ENCODE data around the gene SYNDIG1L. TPM values are rescaled to one million over a fixed set of nuclear protein-coding genes. Genes with fewer than 3 reads are reported as not detected.
A peak's percentile ranks its signal among the peaks of the same experiment; 100 is the strongest.

Gene SYNDIG1L
- total RNA-seq, 2 donors from 2014 or later, result 0.21 to 3.1 TPM

DNA sequence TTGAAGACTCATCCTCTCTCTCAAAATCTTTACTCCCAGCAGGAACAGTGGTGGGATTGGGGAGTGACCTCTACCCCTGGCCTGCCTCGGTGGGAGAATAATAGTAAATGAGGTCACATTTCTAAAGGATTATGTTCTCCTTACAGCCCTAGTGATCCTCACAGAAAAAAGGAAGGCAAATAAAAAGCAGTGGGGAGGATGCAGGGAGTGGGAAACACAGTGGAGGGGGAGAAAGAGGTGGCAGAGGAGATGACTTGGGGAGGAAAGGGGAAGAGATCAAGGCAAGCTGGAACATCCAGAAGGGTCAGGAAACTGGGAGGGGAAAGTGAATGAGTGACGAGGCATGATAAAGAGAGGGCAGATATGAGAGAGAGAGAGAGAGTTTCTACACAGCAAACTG lies 8.3 kb upstream of the SYNDIG1L start:
- no peak for TF ChIP-seq CTCF (IDR thresholded peaks at IDR 0.05)
- no peaks in the 10 kb centered on the region for H3K4me1 ChIP-seq (ENCODE audit: control insufficient read depth in 1 of 2, low read depth in 2 of 2)
- H3K27ac ChIP-seq, result no peak overlapping the region
- no peaks in the 10 kb centered on the region for H3K9me3 ChIP-seq
- H3K4me3 ChIP-seq, result no peak overlapping the region
- ATAC-seq (ENCODE audit: insufficient number of reproducible peaks, low FRiP score, low read depth) (no peak), DNase-seq (ENCODE audit: low spot score) (no peak)
- peaks cover 2% of the 10 kb centered on the region for H3K36me3 ChIP-seq
- H3K27me3 ChIP-seq (replicated peaks; ENCODE audit: insufficient read depth), result no peaks in the 10 kb centered on the region

DNA sequence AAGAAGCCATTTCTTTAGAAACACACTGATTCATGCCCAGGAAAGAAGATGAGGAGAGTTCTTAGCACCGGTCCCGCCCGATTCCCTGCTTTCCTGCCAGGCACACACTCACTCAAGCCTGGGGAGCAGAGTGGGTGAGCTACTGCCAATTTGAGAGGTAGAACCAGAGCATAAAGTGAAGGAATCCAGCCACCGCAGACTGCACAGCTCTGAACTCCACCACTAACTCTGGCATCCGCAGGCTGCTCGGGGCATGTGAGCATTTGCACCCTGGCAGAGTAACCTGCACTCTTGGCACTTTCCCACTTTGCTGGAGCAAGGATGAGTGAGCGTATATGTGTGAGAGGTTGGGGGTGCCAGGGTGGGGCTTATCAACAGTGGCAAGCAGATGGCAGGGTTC lies 4.0 kb upstream of the SYNDIG1L start:
- H3K4me3 ChIP-seq, result no peak overlapping the region

GRCh38 chr14:74429221-74429691 lies 3.2 kb upstream of the SYNDIG1L start:
- Histone ChIP-seq H3K4me3 (no peak overlapping the region), H3K9me3 (no peaks in the 10 kb centered on the region), H3K36me3 (peaks cover 2% of the 10 kb centered on the region), H3K27me3 (replicated peaks; ENCODE audit: insufficient read depth) (no peaks in the 10 kb centered on the region), H3K27ac (no peak overlapping the region), H3K4me1 (ENCODE audit: control insufficient read depth in 1 of 2, low read depth in 2 of 2) (no peaks in the 10 kb centered on the region)
- no peak for TF ChIP-seq CTCF (IDR thresholded peaks at IDR 0.05)
- DNase-seq (ENCODE audit: low spot score) (no peak), ATAC-seq (ENCODE audit: insufficient number of reproducible peaks, low FRiP score, low read depth) (no peak)

More for the DNA sequence above, 4.0 kb upstream of the SYNDIG1L start:
- Histone ChIP-seq H3K27me3 (replicated peaks; ENCODE audit: insufficient read depth) (no peaks in the 10 kb centered on the region), H3K9me3 (no peaks in the 10 kb centered on the region), H3K4me1 (ENCODE audit: control insufficient read depth in 1 of 2, low read depth in 2 of 2) (no peaks in the 10 kb centered on the region), H3K36me3 (peaks cover 2% of the 10 kb centered on the region), H3K27ac (no peak overlapping the region)
- ATAC-seq (ENCODE audit: insufficient number of reproducible peaks, low FRiP score, low read depth) (no peak), DNase-seq (ENCODE audit: low spot score) (no peak)
- no peak for TF ChIP-seq CTCF (IDR thresholded peaks at IDR 0.05)

DNA sequence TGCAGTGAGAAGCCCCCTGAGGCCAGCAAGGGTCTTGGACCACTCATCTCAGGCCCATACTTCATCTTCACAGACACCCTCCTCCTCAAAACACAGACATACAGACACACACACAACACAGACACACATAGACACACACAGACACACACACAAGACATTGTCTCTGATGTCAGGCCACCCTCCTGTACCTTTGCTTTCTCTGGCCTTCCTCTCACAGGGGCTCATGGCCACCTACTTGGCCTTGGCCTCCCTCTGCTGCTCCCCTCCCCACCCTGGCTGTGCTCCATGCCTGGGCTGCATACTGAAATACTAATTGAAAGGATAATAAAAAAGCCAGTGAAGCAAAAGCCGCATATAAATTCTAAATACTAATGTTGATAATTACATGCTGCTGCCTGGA lies 1.6 kb upstream of the SYNDIG1L start:
- no peaks in the 10 kb centered on the region for H3K9me3 ChIP-seq
- peaks cover 2% of the 10 kb centered on the region for H3K36me3 ChIP-seq
- ATAC-seq (ENCODE audit: insufficient number of reproducible peaks, low FRiP score, low read depth) (no peak), DNase-seq (ENCODE audit: low spot score) (no peak)
- no peaks in the 10 kb centered on the region for H3K4me1 ChIP-seq (ENCODE audit: control insufficient read depth in 1 of 2, low read depth in 2 of 2)
- H3K27me3 ChIP-seq (replicated peaks; ENCODE audit: insufficient read depth), result no peaks in the 10 kb centered on the region
- no peak overlapping the region for H3K27ac ChIP-seq
- TF ChIP-seq CTCF (IDR thresholded peaks at IDR 0.05), result no peak
- no peak overlapping the region for H3K4me3 ChIP-seq

DNA sequence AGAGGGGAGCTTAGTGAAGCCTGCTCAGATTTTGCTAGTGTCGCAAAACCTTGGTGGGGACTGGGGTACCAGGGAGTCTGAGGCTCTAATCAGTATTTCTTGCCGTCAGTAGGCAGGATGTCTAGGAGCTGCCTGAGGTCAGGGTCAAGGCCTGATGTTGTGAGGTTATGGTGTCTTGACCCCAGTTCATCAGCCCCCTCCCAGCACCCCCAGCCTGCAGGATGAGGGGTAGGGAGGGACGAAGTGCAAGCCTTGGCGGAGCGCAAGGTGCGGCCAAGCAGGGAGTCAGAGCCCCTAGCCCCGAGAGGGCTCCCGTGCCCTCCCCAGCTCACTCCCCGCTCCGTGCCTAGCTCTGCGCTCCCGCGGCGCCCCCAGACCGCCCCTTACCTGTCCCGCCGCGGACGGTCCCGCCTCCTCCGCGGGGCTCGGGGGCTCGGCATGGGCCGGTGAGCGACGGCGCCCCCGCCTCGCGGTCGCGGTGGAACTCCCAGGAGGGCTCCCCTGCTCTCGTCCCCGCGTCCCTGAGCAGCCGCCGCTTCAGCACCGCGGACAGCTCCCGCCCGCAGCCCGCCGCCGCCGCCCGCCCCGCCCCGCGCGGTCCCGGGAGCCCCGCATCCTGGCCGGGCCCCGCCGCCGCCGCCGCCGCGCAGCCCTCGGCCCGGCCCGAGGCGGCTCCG lies 347 bp downstream of the SYNDIG1L start:
- Histone ChIP-seq H3K4me1 (ENCODE audit: control insufficient read depth in 1 of 2, low read depth in 2 of 2) (no peaks in the 10 kb centered on the region), H3K27me3 (replicated peaks; ENCODE audit: insufficient read depth) (no peaks in the 10 kb centered on the region), H3K27ac (no peak overlapping the region), H3K36me3 (no peaks in the 10 kb centered on the region), H3K4me3 (peak overlapping the region; percentile 42), H3K9me3 (no peaks in the 10 kb centered on the region)
- TF ChIP-seq CTCF (IDR thresholded peaks at IDR 0.05), result no peak
- DNase-seq (ENCODE audit: low spot score) (no peak), ATAC-seq (ENCODE audit: insufficient number of reproducible peaks, low FRiP score, low read depth) (no peak)
